Measurements from ENCODE around the gene VAMP1.
A peak's percentile ranks its signal among the peaks of the same experiment; 100 is the strongest.
"Not testable (repeated sequence)": the region's sequence is repeated elsewhere in the genome, so short reads cannot be mapped to it uniquely, and the experiment has no call there.

Gene VAMP1

DNA sequence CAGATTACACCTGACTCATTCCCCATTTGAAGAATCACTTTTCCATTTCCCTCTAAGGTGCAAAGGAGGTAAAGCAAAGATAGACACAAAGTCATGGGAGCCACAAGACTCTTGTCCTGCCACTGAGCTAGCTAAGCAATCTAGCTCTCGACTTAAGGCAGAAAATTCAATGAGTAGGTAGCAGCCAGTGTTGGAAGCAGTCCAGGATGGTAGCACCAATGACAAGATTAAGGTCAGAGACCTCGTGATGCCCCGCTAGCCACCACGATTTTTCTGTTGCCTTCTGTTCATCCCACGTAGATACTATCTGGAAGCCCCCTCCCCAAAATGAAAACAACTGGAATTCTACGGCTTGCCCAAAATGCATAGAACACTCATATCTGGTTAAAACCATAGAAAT, 1.4 kb downstream of the VAMP1 start:
- no peak for DNase-seq

DNA sequence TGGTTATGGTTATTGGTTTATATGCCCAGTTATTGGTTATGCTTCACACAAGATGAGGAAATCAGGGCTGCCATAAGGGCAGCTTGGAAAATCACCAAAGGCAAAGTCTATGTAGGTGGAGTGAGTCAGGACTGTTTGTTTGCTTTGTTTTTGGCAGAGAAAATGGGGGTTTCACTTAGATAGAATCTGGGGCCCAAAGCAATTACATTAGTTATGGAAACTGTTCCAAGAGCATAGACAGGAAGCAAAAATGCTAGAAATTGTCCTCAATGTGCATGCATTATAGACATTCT, 2.2 kb downstream of the VAMP1 start:
- DNase-seq: no peak

DNA sequence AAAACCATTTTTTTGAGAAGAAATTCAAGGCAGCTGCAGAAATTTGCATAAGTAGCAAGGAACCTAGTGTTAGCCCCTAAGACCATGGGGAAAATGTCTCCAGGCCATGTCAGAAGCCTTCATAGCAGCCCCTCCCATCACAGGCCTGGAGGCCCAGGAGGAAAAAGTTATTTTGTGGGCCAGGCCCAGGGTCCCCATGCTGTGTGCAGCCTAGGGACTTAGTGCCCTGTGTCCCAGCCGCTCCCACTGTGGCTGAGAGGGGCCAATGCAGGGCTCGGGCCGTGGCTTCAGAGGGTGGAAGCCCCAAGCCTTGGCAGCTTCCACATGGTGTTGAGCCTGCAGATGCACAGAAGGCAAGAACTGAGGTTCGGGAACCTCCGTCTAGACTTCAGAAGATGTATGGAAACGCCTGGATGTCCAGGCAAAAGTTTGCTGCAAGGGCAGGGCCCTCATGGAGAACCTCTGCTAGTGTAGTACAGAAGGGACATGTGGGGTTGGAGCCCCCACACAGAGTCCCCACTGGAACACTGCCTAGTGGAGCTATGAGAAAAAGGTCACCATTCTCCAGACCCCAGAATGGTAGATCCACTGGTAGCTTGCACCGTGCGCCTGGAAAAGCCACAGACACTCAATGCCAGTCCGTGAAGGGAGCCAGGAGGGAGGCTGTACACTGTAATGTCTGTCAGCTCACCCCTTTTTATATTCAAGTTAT, 2.8 kb downstream of the VAMP1 start:
- DNase-seq: not testable (repeated sequence)

DNA sequence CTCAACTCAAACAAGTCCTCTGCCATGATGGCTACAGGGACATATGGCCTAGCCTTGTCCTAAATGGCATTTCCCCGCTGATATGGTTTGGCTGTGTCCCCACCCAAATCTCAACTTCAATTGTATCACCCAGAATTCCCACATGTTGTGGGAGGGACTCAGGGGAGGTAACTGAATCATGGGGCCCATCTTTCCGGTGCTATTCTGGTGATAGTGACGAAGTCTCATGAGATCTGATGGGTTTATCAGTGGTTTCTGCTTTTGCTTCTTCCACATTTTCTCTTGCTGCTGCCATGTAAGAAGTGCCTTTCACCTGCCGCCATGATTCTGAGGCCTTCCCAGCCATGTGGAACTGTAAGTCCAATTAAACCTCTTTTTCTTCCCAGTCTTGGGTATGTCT, 3.7 kb downstream of the VAMP1 start:
- DNase-seq: not testable (repeated sequence)

DNA sequence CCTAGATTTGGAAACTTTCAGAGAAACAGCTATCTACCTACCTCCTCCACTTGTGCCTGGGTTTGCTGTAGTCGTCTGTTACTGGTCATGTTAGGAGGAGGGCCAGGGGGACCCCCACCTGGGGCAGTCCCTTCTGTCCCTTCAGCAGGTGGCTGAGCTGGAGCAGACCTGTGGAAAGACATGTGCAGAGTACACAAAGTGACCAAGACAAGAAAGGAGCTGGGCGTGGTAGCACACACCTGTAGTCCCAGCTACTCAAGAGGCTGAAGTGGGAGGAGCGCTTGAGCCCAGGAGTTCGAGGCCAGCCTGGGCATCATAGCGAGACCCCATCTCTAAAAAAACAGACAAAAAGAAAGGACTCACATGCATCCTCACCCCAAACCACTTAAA, 4.3 kb downstream of the VAMP1 start:
- DNase-seq: no peak

DNA sequence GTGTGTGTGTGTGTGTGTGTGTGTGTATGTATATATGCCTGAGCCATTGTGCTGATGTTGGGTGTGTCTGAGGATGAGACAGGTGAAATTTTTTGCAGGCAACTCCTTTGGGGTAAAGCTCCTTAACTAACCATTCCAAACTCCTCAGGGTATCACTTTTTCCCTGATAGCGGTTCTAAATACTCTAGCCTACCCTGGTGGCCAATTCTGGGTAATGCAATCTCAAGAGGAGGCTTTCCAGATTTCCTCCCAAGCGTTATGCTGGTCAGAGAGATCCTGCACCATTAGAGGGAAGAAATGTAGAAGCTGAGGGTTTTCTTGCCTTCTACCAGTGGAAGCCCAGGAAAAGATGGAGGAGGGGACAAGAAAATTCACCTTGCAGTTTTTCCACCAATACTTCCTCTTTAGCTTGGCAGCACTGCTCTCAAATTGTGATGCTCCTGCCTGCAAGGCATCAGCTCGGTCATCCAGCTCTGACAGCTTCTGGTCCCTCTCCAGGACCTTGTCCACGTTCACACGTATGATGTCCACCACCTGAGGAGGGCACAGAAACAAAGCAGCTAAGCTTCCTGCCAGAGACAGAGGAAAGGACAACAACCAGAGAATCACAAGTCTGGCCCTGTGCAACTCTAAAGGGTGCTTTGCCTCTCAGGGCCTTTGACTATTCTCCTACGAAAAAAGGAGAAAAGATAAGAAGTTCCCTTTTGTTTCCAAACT, 4.9 kb downstream of the VAMP1 start:
- peak; percentile 36 for DNase-seq

- DNase-seq: no peak
These were observed 5.9 kb downstream of the VAMP1 start for GRCh38 chr12:6464531-6464930.

DNA sequence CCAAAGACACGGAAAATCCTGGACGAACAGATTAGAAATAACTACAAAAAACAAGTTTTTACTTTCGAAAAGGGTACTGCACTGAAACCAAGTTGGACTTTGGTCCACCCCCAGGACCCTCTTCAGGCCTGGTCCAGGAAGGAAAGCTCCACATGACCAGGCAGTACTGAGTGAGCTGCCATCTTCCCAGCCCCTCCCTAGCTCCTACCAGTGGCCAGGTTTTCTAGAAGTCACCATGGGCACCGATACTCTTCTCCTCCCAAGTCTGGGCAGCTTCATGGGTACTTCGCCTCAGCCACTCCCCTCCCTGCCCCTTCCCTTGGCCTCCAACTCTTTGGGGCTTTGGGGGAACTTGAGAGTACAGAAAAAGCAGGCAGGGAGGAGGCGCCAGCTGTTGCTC, 6.6 kb downstream of the VAMP1 start:
- DNase-seq: no peak

DNA sequence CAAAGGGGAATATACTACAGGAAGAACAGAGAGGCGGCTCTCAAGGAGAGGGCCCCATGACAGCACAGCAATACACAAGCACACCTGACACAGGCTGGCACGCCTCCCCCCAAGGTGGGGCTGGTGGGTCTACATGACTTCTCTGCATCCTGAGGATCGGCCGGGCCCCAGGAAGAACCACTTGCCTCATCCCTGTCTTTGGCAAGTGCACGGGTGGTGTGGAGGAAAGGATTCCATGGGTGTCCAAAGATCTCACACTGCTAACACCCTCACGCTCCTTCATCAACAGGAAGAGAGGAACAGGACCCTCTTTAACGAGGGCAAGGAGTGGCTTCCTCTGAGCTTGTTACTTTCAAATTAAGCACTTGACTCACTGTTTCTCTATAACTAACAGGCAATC, 7.3 kb downstream of the VAMP1 start:
- peak; percentile 35 for DNase-seq

GRCh38 chr12:6462234-6462995, 8.1 kb downstream of the VAMP1 start:
- peak; percentile 37 for DNase-seq

GRCh38 chr12:6461401-6462233, 8.9 kb downstream of the VAMP1 start:
- DNase-seq: peak; percentile 70

DNA sequence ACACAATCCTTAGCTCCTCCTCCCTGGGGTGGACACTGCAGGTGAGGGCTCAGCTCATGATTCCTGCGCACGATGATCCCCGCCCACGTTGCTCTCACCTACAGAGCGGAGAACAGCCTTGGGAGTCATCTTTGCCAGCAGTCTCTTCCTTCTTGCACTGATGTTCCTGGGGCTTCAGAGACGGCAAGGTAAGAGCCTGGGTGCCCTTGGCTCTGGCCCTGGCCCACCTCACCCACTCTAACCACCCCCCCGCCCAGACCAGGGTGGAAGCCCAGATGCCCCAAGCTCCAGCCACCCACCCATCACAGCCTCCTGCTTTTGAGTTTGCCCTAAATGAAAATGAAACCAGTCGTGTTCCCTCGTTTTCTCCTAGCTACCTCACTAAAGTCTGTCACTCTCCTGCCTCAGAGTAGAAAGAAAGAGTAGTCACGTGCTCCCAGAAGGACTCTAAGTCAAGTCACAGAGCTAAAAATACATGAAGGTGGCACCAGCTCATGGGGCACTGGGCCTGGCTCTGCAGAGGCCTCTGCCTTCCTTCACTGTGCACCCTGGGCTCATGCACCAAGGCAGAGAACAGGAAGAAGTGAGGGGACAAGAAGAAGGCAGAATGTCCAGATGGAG, 9.6 kb downstream of the VAMP1 start:
- DNase-seq: no peak

DNA sequence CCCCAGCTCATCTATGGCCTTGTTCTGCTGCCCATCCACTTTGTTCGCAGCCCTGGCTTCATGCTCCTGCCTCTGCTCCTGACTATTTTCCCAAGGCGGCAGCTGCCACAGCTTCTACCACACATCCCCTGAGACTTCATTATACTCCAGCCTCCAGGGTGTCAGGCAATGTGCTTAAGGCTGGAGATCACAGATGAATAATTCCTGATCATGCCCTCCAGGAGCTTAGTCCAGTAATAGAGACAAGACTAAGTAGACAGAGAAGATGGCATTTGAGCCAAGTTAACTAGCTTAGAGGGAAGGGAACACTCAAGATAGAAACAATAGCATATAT, 11.5 kb downstream of the VAMP1 start:
- no peak for DNase-seq

DNA sequence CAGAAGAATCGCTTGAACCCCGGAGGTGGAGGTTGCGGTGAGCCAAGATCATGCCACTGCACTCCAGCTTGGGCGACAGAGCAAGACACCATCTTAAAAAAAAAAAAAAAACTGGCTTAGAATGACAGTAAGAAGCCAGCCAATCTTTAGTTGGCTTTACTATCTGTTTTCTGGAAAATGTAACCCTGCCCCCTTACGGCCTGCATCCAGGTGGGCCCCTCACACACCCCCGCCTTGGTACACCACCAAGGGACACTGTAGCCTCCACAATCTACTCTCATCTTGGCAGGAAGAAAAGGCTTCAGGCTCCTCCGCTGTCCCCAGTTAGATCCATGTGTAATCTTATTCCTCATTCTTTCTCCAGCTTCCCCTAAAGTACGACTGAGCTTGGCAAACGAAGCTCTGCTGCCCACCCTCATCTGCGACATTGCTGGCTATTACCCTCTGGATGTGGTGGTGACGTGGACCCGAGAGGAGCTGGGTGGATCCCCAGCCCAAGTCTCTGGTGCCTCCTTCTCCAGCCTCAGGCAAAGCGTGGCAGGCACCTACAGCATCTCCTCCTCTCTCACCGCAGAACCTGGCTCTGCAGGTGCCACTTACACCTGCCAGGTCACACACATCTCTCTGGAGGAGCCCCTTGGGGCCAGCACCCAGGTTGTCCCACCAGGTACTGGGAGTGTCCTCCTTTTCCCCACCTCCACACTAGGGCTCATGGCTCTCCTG, 12.0 kb downstream of the VAMP1 start:
- DNase-seq: no peak

DNA sequence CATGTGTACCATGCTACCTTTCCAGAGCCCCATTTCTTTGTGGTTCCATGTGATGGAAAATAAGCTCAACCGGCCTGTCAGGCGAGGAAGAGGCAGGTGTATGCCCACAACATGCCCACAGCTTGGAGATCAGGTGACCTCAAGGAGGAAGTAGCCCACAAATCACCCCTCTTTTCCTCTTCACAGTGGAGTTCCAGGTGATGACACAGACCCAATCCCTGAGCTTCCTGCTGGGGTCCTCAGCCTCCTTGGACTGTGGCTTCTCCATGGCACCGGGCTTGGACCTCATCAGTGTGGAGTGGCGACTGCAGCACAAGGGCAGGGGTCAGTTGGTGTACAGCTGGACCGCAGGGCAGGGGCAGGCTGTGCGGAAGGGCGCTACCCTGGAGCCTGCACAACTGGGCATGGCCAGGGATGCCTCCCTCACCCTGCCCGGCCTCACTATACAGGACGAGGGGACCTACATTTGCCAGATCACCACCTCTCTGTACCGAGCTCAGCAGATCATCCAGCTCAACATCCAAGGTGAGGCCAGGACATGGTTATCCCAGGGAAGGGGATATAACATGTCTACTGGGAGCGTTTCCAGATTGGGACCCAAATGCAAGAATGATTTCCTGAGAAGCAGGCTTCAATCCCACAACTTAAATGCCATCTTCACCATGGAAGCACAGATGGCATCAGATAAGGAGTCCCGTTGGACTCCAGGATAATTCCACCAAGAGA, 13.1 kb downstream of the VAMP1 start:
- no peak for DNase-seq

- no peak for DNase-seq
These were observed 17.4 kb downstream of the VAMP1 start for GRCh38 chr12:6452944-6453630.

GRCh38 chr12:6452245-6452943, 18.1 kb downstream of the VAMP1 start:
- no peak for DNase-seq

DNA sequence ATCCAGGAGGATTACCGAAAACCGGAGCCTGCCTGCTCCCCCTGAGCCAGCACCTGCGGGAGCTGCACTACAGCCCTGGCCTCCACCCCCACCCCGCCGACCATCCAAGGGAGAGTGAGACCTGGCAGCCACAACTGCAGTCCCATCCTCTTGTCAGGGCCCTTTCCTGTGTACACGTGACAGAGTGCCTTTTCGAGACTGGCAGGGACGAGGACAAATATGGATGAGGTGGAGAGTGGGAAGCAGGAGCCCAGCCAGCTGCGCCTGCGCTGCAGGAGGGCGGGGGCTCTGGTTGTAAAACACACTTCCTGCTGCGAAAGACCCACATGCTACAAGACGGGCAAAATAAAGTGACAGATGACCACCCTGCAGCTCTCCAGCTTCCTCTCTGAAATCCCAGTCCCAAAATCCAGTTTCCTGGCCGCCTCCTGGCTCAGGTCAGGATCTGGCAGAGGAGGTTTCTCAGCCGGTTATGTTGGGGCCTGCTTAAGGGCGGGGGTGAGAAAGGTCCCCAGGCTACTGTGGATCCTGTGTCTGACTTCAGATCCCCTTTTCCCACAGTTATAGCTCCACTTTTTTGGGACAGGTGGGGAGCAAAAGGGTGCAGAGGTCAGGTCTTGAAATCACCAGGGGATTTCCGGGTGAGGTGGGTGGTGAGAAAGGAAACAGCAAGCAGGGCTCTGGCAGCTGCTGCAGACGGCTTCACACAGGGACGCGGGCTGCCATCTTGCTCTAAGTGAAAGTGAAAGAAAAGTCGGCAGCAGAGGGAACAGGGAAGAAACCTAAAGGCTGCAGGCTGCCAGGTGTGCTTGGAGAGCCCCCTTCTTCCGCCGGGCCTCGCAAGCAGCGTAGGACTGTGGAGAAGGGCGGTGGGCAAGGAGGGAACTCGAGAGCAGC, 18.9 kb downstream of the VAMP1 start, which contains the start of gene TAPBPL:
TAPBPL (plus strand) TSS at position 695 of the 897 bp plus-strand sequence. CDS start 207 bp downstream, outside the sequence.
- DNase-seq: peak; percentile 71

- no peak for DNase-seq
These were observed 19.6 kb downstream of the VAMP1 start for GRCh38 chr12:6450869-6451347.
